Fibroblast of the aortic adventitia (primary cell): ENCODE measurements around the gene CS. TPM values are rescaled to one million over a fixed set of nuclear protein-coding genes. Genes with fewer than 3 reads are reported as not detected.

Source experiments
- DNase-seq: peaks from one replicate; pipeline ENCODE4 v3.0.0-alpha.2; 2010; ENCODE audit warnings: low read depth
- H3K4me3 ChIP-seq: 2 replicates; pipeline ENCODE4 v1.5.1; 2011; ENCODE audit warnings: low read depth, mild to moderate bottlenecking, control low read depth, low read length, moderate library complexity
- total RNA-seq: library from RNA; depleted of rRNA; stranded (reverse); fragments of >200 nt; gene quantifications from 2 replicates; pipeline ENCODE4 v1.2.3, GENCODE V29; 2012; ENCODE audit warnings: low replicate concordance
- TF ChIP-seq, protein P1 (sequence below): IDR thresholded peaks from 2 replicates; pipeline ENCODE4 v1.5.1; 2011; ENCODE audit warnings: mild to moderate bottlenecking, low read length, control low read depth, inconsistent platforms; ENCODE audit not compliant: insufficient read depth

Gene CS
- total RNA-seq, 1 donor, result 117 TPM

DNA sequence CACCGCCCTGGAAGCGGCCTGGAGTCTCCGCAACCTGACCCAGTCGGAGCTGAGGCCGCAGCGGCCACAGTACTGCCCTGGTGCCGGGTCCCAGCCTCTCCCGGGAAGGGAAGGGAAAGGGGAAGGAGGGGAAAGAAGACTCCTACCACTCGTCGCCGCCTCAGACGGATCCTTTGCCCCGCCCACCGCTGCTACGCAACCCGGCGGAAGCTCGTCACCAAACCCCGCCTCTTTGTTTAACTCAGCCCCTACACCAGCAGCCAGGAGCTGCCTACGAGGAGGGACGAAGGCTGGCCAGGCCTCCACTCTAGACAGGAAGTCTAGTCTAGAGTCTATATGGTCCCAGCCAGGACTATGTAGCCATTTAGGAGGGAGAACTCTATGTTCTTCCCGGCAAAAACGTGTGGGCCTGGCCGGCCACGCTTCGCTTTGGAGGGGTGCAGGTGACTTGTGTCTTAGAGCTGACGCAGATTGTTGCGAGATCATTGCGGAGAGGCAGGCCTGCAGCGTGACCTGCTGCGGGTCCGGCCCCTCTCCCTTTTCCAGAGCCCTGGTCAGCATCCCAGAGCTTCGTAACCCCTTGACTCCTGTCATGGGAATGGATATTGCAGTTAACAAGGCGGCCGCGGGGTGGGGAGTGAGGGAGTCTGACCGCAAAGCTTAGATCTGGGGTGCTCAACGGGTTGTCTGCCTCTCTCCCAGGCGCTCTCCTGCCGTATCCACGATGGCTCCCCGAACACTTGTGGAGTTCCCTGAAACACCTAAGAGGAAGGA lies 78.2 kb downstream of the CS start, which contains the start of gene RNF41:
Gene RNF41, minus strand, starts transcription at position 166 of the 774 bp plus-strand sequence. CDS start 7,875 bp downstream, outside the sequence.
- TF ChIP-seq, protein P1, sequence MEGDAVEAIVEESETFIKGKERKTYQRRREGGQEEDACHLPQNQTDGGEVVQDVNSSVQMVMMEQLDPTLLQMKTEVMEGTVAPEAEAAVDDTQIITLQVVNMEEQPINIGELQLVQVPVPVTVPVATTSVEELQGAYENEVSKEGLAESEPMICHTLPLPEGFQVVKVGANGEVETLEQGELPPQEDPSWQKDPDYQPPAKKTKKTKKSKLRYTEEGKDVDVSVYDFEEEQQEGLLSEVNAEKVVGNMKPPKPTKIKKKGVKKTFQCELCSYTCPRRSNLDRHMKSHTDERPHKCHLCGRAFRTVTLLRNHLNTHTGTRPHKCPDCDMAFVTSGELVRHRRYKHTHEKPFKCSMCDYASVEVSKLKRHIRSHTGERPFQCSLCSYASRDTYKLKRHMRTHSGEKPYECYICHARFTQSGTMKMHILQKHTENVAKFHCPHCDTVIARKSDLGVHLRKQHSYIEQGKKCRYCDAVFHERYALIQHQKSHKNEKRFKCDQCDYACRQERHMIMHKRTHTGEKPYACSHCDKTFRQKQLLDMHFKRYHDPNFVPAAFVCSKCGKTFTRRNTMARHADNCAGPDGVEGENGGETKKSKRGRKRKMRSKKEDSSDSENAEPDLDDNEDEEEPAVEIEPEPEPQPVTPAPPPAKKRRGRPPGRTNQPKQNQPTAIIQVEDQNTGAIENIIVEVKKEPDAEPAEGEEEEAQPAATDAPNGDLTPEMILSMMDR, result peak; percentile 34
- peak within 1 kb of the TSS; percentile 94 for H3K4me3 ChIP-seq
- peak; percentile 98 for DNase-seq

Other genes starting within 250 kb of the CS start
- 1.2 and 1.5 TPM in 2 replicates for gene ERBB3, start 220.2 kb downstream of the CS start, total RNA-seq
- gene PA2G4, start 195.8 kb downstream of the CS start, total RNA-seq, result 102 and 141 TPM in 2 replicates
- gene RPL41, start 183.7 kb downstream of the CS start, total RNA-seq, result 2,772 and 12,570 TPM in 2 replicates
- 5.9 and 7.3 TPM in 2 replicates for gene ZC3H10, start 182.1 kb downstream of the CS start, total RNA-seq
- 207 and 267 TPM in 2 replicates for gene ESYT1, start 172.1 kb downstream of the CS start, total RNA-seq
- 74.2 and 125 TPM in 2 replicates for gene MYL6B, start 147.7 kb downstream of the CS start, total RNA-seq
- gene MYL6, start 142.0 kb downstream of the CS start, total RNA-seq, result 1,047 and 1,209 TPM in 2 replicates
- 69.4 and 222 TPM in 2 replicates for gene SMARCC2, start 110.8 kb downstream of the CS start, total RNA-seq
- 75.0 and 86.0 TPM in 2 replicates for gene RNF41, start 78.4 kb downstream of the CS start, total RNA-seq
- 13.9 and 31.5 TPM in 2 replicates for gene NABP2, start 76.0 kb downstream of the CS start, total RNA-seq
- gene SLC39A5, start 70.3 kb downstream of the CS start, total RNA-seq, result 0.18 TPM in 1 of 2 replicates, not detected in the other
- gene ANKRD52, start 41.9 kb downstream of the CS start, total RNA-seq, result 8.7 and 20.0 TPM in 2 replicates
- gene COQ10A, start 33.4 kb downstream of the CS start, total RNA-seq, result 5.1 and 8.0 TPM in 2 replicates
- gene CNPY2, start 15.7 kb upstream of the CS start, total RNA-seq, result 76.1 and 120 TPM in 2 replicates
- 23.0 and 37.7 TPM in 2 replicates for gene PAN2, start 33.7 kb upstream of the CS start, total RNA-seq
- not detected in 2 replicates for gene IL23A, start 38.6 kb upstream of the CS start, total RNA-seq
- 268 and 280 TPM in 2 replicates for gene STAT2, start 59.8 kb upstream of the CS start, total RNA-seq
- not detected in 2 replicates for gene APOF, start 62.5 kb upstream of the CS start, total RNA-seq
- 1.6 and 15.9 TPM in 2 replicates for gene TIMELESS, start 149.1 kb upstream of the CS start, total RNA-seq
- not detected in 2 replicates for gene MIP, start 154.3 kb upstream of the CS start, total RNA-seq
- 2.3 and 3.0 TPM in 2 replicates for gene SPRYD4, start 168.2 kb upstream of the CS start, total RNA-seq
- 0.36 TPM in 1 of 2 replicates, not detected in the other for gene GLS2, start 187.8 kb upstream of the CS start, total RNA-seq
- gene RBMS2, start 221.5 kb upstream of the CS start, total RNA-seq, result 7.1 and 19.2 TPM in 2 replicates